Esophagus squamous epithelium (tissue), 4 donors: Measurements from ENCODE around the gene ZFHX3.

ENCODE experiments used
- CTCF ChIP-seq, 6 experiments: fragments of 450-650 bp in 4 of 6; fragments of 200-600 bp in 2 of 6; sonication (generic) in 2 of 6; IDR thresholded peaks; one replicate each; pipeline ENCODE4 v1.5.1; 2016 to 2019; ENCODE audit warnings: antibody characterized with exemption in 6 of 6, mild to moderate bottlenecking in 4 of 6, moderate library complexity in 4 of 6
- POLR2A ChIP-seq, 4 donors: fragments of 450-650 bp; IDR thresholded peaks; one replicate each; pipeline ENCODE4 v1.6.1; 2017; ENCODE audit warnings: antibody characterized with exemption in 4 of 4, mild to moderate bottlenecking in 4 of 4, moderate library complexity in 3 of 4

GRCh38 chr16:73076324-73076810 is 28.4 kb upstream of the ZFHX3 start:
- TF ChIP-seq CTCF (IDR thresholded peaks at IDR 0.05): no peak
- TF ChIP-seq POLR2A (IDR thresholded peaks at IDR 0.05): no peak
